MM.1S (cell line): ENCODE data around the gene USF1.

Source experiments
- CTCF ChIP-seq: fragments of 300-600 bp; sonication (generic); IDR thresholded peaks from 2 replicates; pipeline ENCODE4 v1.5.1; 2016; ENCODE audit warnings: antibody characterized with exemption, low read length, mixed read lengths
- EZH2 ChIP-seq: fragments of 300-600 bp; sonication (generic); optimal IDR thresholded peaks from 2 replicates; pipeline ENCODE3; 2017; ENCODE audit warnings: low read depth, mild to moderate bottlenecking, antibody characterized with exemption, low read length, mixed read lengths

- TF ChIP-seq EZH2, result no peak
- no peak for TF ChIP-seq CTCF
Observed at GRCh38 chr1:161006563-161006962, 39.2 kb downstream of the USF1 start.
